ENCODE results near the gene CNTFR.

Gene CNTFR

DNA sequence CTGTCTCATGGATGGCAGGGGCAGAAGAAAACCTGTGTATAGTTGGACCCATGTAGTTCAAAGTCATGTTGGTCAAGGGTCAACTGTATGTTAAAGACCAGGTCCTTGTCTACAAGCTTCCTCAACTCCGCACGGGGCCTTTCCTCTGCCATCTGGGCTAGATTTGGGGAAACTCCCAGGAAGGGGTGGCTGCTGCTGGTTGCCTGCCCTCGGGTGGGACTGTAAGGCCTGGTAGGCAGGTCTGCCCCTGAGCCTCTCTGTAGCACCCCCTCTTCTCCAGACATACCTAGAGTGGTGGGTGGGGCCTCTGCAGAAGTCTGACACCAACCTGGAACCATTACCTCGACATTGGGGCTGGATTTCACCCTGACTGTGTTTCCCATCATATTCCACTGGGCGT, 82.0 kb downstream of the CNTFR start:
- no peak for DNase-seq (ENCODE audit: low spot score)

DNA sequence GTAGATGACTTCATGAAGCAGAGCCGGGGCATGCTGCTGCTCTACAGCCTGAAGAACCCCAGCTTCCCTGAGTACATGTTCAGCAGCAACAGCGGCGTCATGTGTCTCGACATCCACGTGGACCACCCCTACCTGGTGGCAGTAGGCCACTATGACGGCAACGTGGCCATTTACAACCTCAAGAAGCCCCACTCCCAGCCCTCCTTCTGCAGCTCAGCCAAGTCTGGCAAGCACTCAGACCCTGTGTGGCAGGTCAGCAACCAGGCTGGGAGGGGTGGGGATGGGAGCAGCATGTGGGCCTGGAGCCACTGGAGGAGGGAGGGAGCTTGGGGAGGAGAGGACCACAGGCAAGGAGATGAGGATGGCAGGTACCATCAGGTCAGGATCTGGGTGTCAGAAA, 82.9 kb downstream of the CNTFR start:
- no peak for DNase-seq (ENCODE audit: low spot score)

DNA sequence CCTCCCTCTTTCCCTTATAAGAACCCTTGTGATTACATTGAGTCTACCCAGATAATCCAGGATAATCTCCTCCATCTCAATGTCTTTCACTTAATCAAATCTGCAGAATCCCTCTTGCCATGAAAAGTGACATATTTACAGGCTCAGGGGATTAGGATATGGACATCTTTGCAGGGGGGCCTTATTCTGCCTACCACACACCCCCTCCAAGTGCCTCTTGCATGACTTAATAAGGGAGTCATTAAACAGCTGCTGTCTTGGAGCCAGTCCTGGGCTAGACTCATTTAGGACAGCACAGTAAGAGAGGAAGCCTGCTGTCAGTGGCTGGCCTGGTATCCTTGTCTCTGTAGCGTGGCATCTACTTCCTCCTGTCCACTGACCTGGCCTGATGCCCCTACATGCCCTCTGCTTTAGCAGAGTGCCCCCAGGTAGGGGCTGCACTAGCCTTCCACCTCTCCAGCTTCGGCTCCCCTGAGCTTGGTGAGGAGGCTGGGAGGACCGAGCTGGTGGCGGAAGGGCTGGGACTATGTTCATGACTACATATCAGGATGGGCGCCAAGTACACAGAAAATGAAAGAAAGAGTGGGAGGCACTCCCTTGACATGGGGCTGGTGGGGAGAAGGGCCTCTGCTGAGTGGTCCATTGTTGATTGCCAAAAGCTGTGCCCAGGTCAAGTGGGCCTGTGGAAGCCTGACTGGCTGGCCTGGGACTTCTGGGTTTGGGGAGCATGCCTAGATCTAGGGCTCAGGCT, 84.0 kb downstream of the CNTFR start:
- no peak for DNase-seq (ENCODE audit: low spot score)

DNA sequence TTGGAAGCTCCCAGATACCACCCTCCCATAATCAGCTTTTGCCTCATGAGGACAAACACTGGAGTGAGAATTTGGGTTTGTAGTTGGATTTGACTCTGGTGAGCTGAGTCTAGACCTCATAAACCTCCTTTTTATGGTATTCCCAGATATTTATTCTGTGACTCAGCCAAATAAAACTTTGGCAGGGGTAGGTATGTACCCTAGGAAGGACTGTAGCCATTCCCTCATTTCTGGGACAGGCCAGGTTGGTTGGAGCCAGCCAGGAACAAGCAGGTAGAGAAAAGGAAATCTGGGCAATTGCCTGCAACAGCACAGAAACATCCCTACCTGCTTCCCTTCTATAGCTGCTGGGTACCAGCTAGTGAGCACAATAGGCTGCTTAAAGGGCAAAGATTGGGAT, 86.1 kb downstream of the CNTFR start:
- DNase-seq (ENCODE audit: low spot score), result no peak

DNA sequence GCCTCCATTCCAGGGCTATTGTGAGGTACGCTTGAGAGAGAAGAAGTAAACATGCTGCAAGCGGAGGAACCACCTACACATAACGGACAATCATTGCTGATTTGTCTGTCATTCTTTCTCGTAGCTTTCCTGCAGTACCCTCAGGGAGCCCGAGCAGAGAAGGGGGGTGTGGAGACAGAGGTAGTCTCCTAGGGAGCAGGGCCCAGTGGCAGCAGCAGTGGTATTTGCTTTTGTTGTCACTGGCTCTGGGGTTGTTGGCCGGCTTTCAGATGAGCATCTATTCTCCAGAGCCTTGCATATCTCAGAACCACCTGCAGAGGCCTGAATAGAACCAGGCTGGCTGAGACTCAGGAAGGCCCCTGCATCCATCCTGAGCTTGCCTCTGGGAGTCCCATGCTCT, 86.6 kb downstream of the CNTFR start:
- no peak for DNase-seq (ENCODE audit: low spot score)

DNA sequence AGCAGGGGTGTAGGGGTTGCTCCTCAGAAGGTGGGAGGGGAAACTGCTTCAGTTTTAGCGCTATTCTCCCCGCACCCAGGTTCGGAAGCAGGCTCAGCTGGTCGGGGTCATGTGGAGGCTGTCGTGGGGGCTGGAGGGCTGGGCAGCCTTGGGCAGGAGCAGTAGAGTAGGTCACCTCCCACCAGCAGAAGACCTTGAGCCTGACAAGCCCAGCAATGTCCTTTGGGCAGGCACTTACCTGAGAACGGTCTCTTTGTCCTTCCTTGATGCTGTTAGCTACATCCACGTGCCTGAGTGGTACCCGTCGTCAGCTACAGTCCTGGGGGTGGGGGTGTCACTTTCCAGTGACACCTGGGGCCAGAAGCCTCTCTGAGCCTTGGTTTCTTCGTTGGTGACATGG, 87.1 kb downstream of the CNTFR start:
- no peak for DNase-seq (ENCODE audit: low spot score)

DNA sequence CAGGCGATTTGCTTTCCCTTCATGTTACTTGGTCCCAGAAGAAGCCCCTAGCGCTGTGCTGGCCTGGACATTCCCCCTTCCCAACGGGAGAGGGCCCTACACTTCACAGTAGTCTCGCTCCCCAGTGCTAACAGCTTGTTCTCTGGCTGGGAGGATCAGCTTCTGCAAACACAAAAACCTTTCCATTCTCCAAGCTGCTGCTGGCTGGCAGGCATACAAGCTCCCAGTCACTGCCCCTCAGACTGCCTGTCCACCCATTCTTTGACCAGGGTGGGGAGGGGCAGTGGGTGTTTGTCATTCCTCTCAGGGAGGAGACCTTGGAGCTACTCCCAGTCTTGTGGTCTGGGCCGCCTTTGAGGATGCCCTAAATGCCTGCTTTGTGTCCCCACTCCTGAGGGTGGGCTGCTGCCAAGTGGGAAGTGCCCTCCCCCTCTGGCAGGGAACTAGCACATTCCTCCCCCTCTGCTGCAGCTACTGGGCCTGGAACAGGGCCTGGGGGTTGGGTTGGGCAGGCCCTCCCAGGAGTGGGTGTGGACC, 87.6 kb downstream of the CNTFR start:
- peak; percentile 99 for DNase-seq (ENCODE audit: low spot score)

Measured in putamen (tissue), 1 donor.